ENCODE results near the gene ANXA9.

The ANXA9 gene

GRCh38 chr1:150981805-150982712, at the start of gene ANXA9:
TSS of gene ANXA9 (plus strand) at chr1:150982292. CDS start at chr1:150983106, 814 bp downstream.
- intact Hi-C loops (cut with DNase I) = no loop called here
- DNase-seq = no peak

GRCh38 chr1:150944856-150945255, 37.2 kb upstream of the ANXA9 start:
- no peak for DNase-seq

GRCh38 chr1:150954708-150955107, 27.4 kb upstream of the ANXA9 start:
- DNase-seq = no peak

More at GRCh38 chr1:150944856-150945255, 37.2 kb upstream of the ANXA9 start:
- intact Hi-C loops (cut with DNase I) = no loop called here

GRCh38 chr1:150955280-150955679, 26.8 kb upstream of the ANXA9 start:
- intact Hi-C loops (cut with DNase I) = no loop called here

More at GRCh38 chr1:150954708-150955107, 27.4 kb upstream of the ANXA9 start:
- intact Hi-C loops (cut with DNase I) = no loop called here

GRCh38 chr1:150957666-150958065, 24.4 kb upstream of the ANXA9 start:
- no peak for DNase-seq
- intact Hi-C loops (cut with DNase I) = no loop called here

More at GRCh38 chr1:150955280-150955679, 26.8 kb upstream of the ANXA9 start:
- DNase-seq = peak in 2 of 42 donors; percentile 5 to 6

- no peak for DNase-seq
- intact Hi-C loops (cut with DNase I) = no loop called here
Observed at GRCh38 chr1:150960646-150961045, 21.4 kb upstream of the ANXA9 start.

GRCh38 chr1:150961756-150962155, 20.3 kb upstream of the ANXA9 start:
- intact Hi-C loops (cut with DNase I) = no loop called here
- peak in 1 of 42 donors; percentile 7 for DNase-seq

GRCh38 chr1:150963321-150964163, 18.6 kb upstream of the ANXA9 start:
- intact Hi-C loops (cut with DNase I) = no loop called here
- no peak for DNase-seq

- intact Hi-C loops (cut with DNase I) = no loop called here
- no peak for DNase-seq
Observed at GRCh38 chr1:150964164-150964489, 18.0 kb upstream of the ANXA9 start.

- DNase-seq = peak in 1 of 42 donors; percentile 16
- intact Hi-C loops (cut with DNase I) = no loop called here
Observed at GRCh38 chr1:150965605-150966004, 16.5 kb upstream of the ANXA9 start.

GRCh38 chr1:150966011-150966410, 16.1 kb upstream of the ANXA9 start:
- intact Hi-C loops (cut with DNase I) = no loop called here
- DNase-seq = peak in 21 of 42 donors; percentile 21 to 72 (median 49)

GRCh38 chr1:150967936-150968335, 14.2 kb upstream of the ANXA9 start:
- DNase-seq = no peak
- intact Hi-C loops (cut with DNase I) = no loop called here

- intact Hi-C loops (cut with DNase I) = no loop called here
- peak; percentile 47 to 91 (median 78) for DNase-seq
Observed at GRCh38 chr1:150968491-150968890, 13.6 kb upstream of the ANXA9 start.

GRCh38 chr1:150969626-150970025, 12.5 kb upstream of the ANXA9 start:
- intact Hi-C loops (cut with DNase I) = loop anchor here (10.0 kb wide), 2 partner anchors 45 to 95 kb away; partner anchors contain the start of genes ARNT and SETDB1
- DNase-seq = no peak

GRCh38 chr1:150970808-150971582, 11.1 kb upstream of the ANXA9 start:
- DNase-seq = peak in 36 of 42 donors; percentile 12 to 74 (median 51)
- intact Hi-C loops (cut with DNase I) = loop anchor here (10.0 kb wide), 2 partner anchors 46 to 96 kb away; partner anchors contain the start of genes ARNT and SETDB1

GRCh38 chr1:150971583-150972416, 10.3 kb upstream of the ANXA9 start:
- DNase-seq = peak in 1 of 42 donors; percentile 26
- intact Hi-C loops (cut with DNase I) = loop anchor here (10.0 kb wide), 2 partner anchors 47 to 97 kb away; partner anchors contain the start of genes ARNT and SETDB1

GRCh38 chr1:150972417-150972940, 9.6 kb upstream of the ANXA9 start:
- no peak for DNase-seq
- intact Hi-C loops (cut with DNase I) = loop anchor here (10.0 kb wide), 2 partner anchors 48 to 98 kb away; partner anchors contain the start of genes ARNT and SETDB1
